DOHH2 (cell line): ENCODE data around the gene MRPS23.

ENCODE experiments used
- H3F3A ChIP-seq: fragments of 200-600 bp; sonication (generic), shearing (Covaris generic); 2 replicates; pipeline ENCODE4 v1.6.0; 2016; ENCODE audit warnings: antibody characterized with exemption, mild to moderate bottlenecking; ENCODE audit not compliant: control insufficient read depth, insufficient read depth
- H3K27ac ChIP-seq: fragments of 200-600 bp; sonication (generic); 2 replicates; pipeline ENCODE4 v1.5.1; 2014; ENCODE audit warnings: low read depth, mild to moderate bottlenecking, low read length, moderate library complexity
- H3K27me3 ChIP-seq: fragments of 200-600 bp; sonication (generic); 2 replicates; pipeline ENCODE4 v1.6.1; 2014; ENCODE audit warnings: mild to moderate bottlenecking, low read length, mixed read lengths; ENCODE audit not compliant: control insufficient read depth
- H3K36me3 ChIP-seq: fragments of 200-600 bp; sonication (generic); 2 replicates; pipeline ENCODE4 v1.6.1; 2014; ENCODE audit warnings: mild to moderate bottlenecking, low read length, moderate library complexity, mixed read lengths; ENCODE audit not compliant: control insufficient read depth
- H3K4me1 ChIP-seq: fragments of 200-600 bp; sonication (generic); 2 replicates; pipeline ENCODE4 v1.6.1; 2014; ENCODE audit warnings: mild to moderate bottlenecking, low read length, mixed read lengths; ENCODE audit not compliant: control insufficient read depth
- H3K4me2 ChIP-seq: fragments of 200-600 bp; sonication (generic); 2 replicates; pipeline ENCODE4 v1.6.0; 2014; ENCODE audit warnings: mild to moderate bottlenecking, low read length, moderate library complexity
- H3K4me3 ChIP-seq: fragments of 200-600 bp; sonication (generic); 2 replicates; pipeline ENCODE4 v1.5.1; 2014; ENCODE audit warnings: mild to moderate bottlenecking, low read length, mixed read lengths
- H3K79me2 ChIP-seq: fragments of 200-600 bp; sonication (generic); 2 replicates; pipeline ENCODE4 v1.6.1; 2014; ENCODE audit warnings: mild to moderate bottlenecking, low read length, mixed read lengths; ENCODE audit not compliant: control insufficient read depth
- H3K9me2 ChIP-seq: fragments of 200-600 bp; sonication (generic); replicated peaks from 2 replicates; pipeline ENCODE4 v1.6.1; 2014; ENCODE audit warnings: mild to moderate bottlenecking, low read length, mixed read lengths; ENCODE audit not compliant: control insufficient read depth
- H3K9me3 ChIP-seq: fragments of 200-600 bp; sonication (generic); 2 replicates; pipeline ENCODE4 v1.6.1; 2014; ENCODE audit warnings: antibody characterized with exemption, low read length, mixed read lengths; ENCODE audit not compliant: control insufficient read depth, insufficient read depth
- H4K20me1 ChIP-seq: fragments of 200-600 bp; sonication (generic); 2 replicates; pipeline ENCODE4 v1.6.0; 2014; ENCODE audit warnings: low read depth, mild to moderate bottlenecking, antibody characterized with exemption, low read length, moderate library complexity; ENCODE audit not compliant: control insufficient read depth, insufficient read depth
- EZH2phosphoT487 ChIP-seq: fragments of 200-600 bp; sonication (generic); IDR thresholded peaks from 2 replicates; pipeline ENCODE4 v1.6.1; 2017; ENCODE audit warnings: borderline replicate concordance, mild to moderate bottlenecking, antibody characterized with exemption, low read length, moderate library complexity, mixed read lengths
- TF ChIP-seq, protein P1 (sequence below): fragments of 200-600 bp; sonication (generic); IDR thresholded peaks from one replicate; pipeline ENCODE4 v1.5.1; 2014; ENCODE audit warnings: antibody characterized with exemption, mild to moderate bottlenecking, low read depth, low read length; ENCODE audit not compliant: poor library complexity, severe bottlenecking

Gene MRPS23

DNA sequence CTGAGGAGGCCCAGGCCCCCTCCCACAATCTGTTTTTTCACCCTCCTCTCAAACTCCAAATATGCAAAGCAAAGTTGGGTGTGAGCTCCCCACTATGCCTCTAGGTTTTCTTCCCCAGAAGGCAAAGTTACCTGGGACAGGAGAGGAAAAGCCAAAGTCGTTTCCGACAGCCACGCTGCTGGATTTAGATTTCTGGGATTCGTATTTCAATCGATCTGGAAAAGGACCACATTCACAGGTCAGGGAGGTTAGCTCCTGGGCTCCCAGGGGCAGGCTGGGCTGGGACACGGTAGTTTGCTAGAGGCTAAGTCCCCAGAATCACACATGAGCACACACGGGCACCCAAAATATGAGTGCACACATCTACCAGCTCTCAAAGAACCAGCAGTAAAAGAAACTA is 21.3 kb upstream of the MRPS23 start:
- TF ChIP-seq, protein P1, sequence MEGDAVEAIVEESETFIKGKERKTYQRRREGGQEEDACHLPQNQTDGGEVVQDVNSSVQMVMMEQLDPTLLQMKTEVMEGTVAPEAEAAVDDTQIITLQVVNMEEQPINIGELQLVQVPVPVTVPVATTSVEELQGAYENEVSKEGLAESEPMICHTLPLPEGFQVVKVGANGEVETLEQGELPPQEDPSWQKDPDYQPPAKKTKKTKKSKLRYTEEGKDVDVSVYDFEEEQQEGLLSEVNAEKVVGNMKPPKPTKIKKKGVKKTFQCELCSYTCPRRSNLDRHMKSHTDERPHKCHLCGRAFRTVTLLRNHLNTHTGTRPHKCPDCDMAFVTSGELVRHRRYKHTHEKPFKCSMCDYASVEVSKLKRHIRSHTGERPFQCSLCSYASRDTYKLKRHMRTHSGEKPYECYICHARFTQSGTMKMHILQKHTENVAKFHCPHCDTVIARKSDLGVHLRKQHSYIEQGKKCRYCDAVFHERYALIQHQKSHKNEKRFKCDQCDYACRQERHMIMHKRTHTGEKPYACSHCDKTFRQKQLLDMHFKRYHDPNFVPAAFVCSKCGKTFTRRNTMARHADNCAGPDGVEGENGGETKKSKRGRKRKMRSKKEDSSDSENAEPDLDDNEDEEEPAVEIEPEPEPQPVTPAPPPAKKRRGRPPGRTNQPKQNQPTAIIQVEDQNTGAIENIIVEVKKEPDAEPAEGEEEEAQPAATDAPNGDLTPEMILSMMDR = no peak
- no peak for TF ChIP-seq EZH2phosphoT487
- peaks cover 36% of the 10 kb centered on the region for H3K27me3 ChIP-seq
- H4K20me1 ChIP-seq = no peaks in the 10 kb centered on the region
- no peaks in the 10 kb centered on the region for H3K9me3 ChIP-seq
- H3K9me2 ChIP-seq = no peaks in the 10 kb centered on the region
- no peak overlapping the region for H3K27ac ChIP-seq
- H3K4me1 ChIP-seq = peaks cover 42% of the 10 kb centered on the region
- H3K4me2 ChIP-seq = no peak overlapping the region
- H3F3A ChIP-seq = no peaks in the 10 kb centered on the region
- H3K36me3 ChIP-seq = no peaks in the 10 kb centered on the region
- H3K79me2 ChIP-seq = no peaks in the 10 kb centered on the region
- H3K4me3 ChIP-seq = no peak overlapping the region

DNA sequence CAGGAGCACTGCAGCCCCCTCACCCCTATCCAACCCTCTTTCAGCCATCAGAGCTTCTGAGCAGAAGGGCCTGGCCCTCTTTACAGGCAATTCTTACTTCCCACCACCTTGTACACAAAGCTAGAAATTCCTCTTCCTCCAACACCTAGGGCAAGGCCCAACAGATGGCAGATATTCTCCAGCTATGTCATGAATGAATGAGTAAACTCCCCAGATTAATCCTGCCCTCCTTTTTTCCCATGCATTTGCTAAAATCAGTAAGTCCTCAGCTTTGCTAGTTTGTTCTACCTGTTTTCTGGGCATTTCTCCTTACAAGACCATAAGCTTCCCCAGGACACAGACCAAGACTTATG is 20.4 kb upstream of the MRPS23 start:
- Histone ChIP-seq H3K36me3 (no peaks in the 10 kb centered on the region), H3K27ac (no peak overlapping the region), H3K4me1 (peaks cover 40% of the 10 kb centered on the region), H3K9me3 (no peaks in the 10 kb centered on the region), H4K20me1 (no peaks in the 10 kb centered on the region), H3K27me3 (peaks cover 34% of the 10 kb centered on the region), H3K4me2 (no peak overlapping the region), H3K4me3 (no peak overlapping the region), H3K79me2 (no peaks in the 10 kb centered on the region), H3K9me2 (no peaks in the 10 kb centered on the region), H3F3A (no peaks in the 10 kb centered on the region)
- TF ChIP-seq, protein P1 = no peak
- no peak for TF ChIP-seq EZH2phosphoT487

DNA sequence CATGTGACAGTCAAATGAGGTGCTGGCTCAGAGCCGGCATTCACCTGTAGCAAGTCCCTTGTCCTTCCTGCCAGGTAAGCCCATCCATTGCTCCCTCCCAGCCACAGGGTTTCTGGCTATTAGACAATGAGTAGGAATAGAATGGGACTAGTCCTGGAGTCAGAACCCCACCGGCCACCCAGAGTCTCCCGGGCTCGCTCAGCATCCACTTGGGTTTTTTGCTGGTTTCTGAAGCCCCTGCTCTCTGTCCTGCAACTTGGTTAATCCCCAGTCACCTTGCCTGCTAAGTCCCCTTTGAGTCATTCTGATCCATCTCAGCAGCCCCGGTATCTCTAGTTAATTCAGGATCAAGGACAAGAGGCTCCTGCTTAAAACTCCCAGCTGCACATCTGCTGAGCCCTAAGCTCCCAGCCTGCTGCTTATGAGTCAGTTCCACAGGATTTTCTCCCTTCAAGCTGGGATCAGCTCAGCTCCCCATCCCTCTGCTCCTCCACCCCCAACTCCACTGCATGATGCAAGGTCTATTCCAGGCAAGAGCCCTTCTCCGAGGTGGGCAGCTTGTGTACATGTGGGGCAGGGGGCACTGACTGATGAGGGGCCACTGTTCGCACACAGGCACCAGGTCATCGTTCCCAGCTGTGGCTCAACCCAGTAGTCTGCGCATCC is 19.9 kb upstream of the MRPS23 start:
- Histone ChIP-seq H3K27ac (no peak overlapping the region), H3K9me2 (no peaks in the 10 kb centered on the region), H4K20me1 (no peaks in the 10 kb centered on the region), H3K36me3 (no peaks in the 10 kb centered on the region), H3K79me2 (no peaks in the 10 kb centered on the region), H3K27me3 (peaks cover 29% of the 10 kb centered on the region), H3K4me1 (peaks cover 35% of the 10 kb centered on the region), H3K4me3 (no peak overlapping the region), H3K9me3 (no peaks in the 10 kb centered on the region), H3F3A (no peaks in the 10 kb centered on the region), H3K4me2 (no peak overlapping the region)
- TF ChIP-seq EZH2phosphoT487 = no peak
- TF ChIP-seq, protein P1 = no peak
